HCT116 (cell line): ENCODE results near the gene VPS41. TPM values are rescaled to one million over a fixed set of nuclear protein-coding genes. Genes with fewer than 3 reads are reported as not detected.
"Not testable (repeated sequence)": the region's sequence is repeated elsewhere in the genome, so short reads cannot be mapped to it uniquely, and the experiment has no call there.

ENCODE experiments used
- ATAC-seq: fragments of 200-7000 bp; cut with Tn5 transposase; 2 replicates; pipeline ENCODE4 v1.9.1; 2020; ENCODE audit warnings: mild to moderate bottlenecking, moderate library complexity
- BruUV-seq: library from RNA; stranded (reverse); fragments of 400-500 nt; replicated peaks from 2 replicates; lab custom pipeline; 2021; lab: Mats Ljungman, UMichigan
- CTCF ChIA-PET: fragments of 300-600 bp; sonication (Branson Sonifier 250); formaldehyde crosslinking; loops from one replicate; lab custom pipeline; 2021; ENCODE audit warnings: antibody characterized with exemption; lab: Charles Lee
- POLR2A ChIA-PET: fragments of 300-600, 350-600 bp; sonication (Branson Sonifier 250); formaldehyde crosslinking; loops from one replicate; lab custom pipeline; 2021; ENCODE audit warnings: antibody characterized with exemption; lab: Charles Lee
- RAD21 ChIA-PET, 2 experiments: fragments of 300-600 bp; sonication (Branson Sonifier 250); formaldehyde crosslinking; loops; one replicate each; lab custom pipeline; 2023; ENCODE audit warnings: low total read pairs in 2 of 2; ENCODE audit not compliant: uncharacterized antibody in 2 of 2, unreplicated experiment in 2 of 2, low non-redundant PET in 1 of 2; lab: Charles Lee
- DNase-seq: peaks from one replicate; pipeline ENCODE4 v3.0.0-alpha.2; 2010; ENCODE audit warnings: low read depth, low spot score
- H2AFZ ChIP-seq: fragments of 200-600 bp; shearing (Covaris generic), sonication (generic); 2 replicates; pipeline ENCODE4 v1.6.1; 2017; ENCODE audit warnings: low read depth, mixed run types, mixed read lengths, antibody characterized with exemption, low read length; ENCODE audit not compliant: poor library complexity, severe bottlenecking
- H3K27ac ChIP-seq: 2 replicates; pipeline ENCODE4 v1.5.1; 2012; ENCODE audit warnings: low read depth, low read length
- H3K27me3 ChIP-seq: fragments of 200-600 bp; sonication (generic); 2 replicates; pipeline ENCODE4 v1.6.1; 2016; ENCODE audit warnings: mixed run types, low read length, mixed read lengths; ENCODE audit not compliant: insufficient read depth
- H3K36me3 ChIP-seq, 2 experiments: fragments of 200-500 bp in 1 of 2; fragments of 200-600 bp in 1 of 2; sonication (Bioruptor generic) in 1 of 2; sonication (generic) in 1 of 2; 2 replicates each; pipeline versions ENCODE4 v1.5.1 to v1.6.1; 2014 to 2016; ENCODE audit warnings: low read length in 2 of 2, inconsistent platforms in 1 of 2, mixed read lengths in 1 of 2, mixed run types in 1 of 2; ENCODE audit not compliant: insufficient read depth in 2 of 2, control insufficient read depth in 1 of 2
- H3K4me1 ChIP-seq, 2 experiments: fragments of 200-600 bp in 1 of 2; sonication (generic) in 1 of 2; 2 replicates each; pipeline versions ENCODE4 v1.5.1 to v1.6.1; 2012 to 2017; ENCODE audit warnings: low read length in 2 of 2, inconsistent platforms in 1 of 2, mild to moderate bottlenecking in 1 of 2, mixed read lengths in 1 of 2, mixed run types in 1 of 2, moderate library complexity in 1 of 2; ENCODE audit not compliant: insufficient read depth in 2 of 2, control insufficient read depth in 1 of 2
- H3K4me2 ChIP-seq: fragments of 200-600 bp; sonication (generic); 2 replicates; pipeline ENCODE4 v1.6.1; 2017; ENCODE audit warnings: mixed run types, low read length, mixed read lengths
- H3K4me3 ChIP-seq, 2 experiments: fragments of 200-600 bp in 1 of 2; sonication (generic) in 1 of 2; replicated peaks in 1 of 2; 2 replicates each; pipeline ENCODE4 v1.5.1; 2011 to 2016; ENCODE audit warnings: low read length in 2 of 2, control low read depth in 1 of 2, low read depth in 1 of 2, mild to moderate bottlenecking in 1 of 2, mixed read lengths in 1 of 2, mixed run types in 1 of 2
- H3K79me2 ChIP-seq: fragments of 200-600 bp; sonication (generic); 2 replicates; pipeline ENCODE4 v1.6.1; 2017; ENCODE audit warnings: mild to moderate bottlenecking, mixed run types, low read length, moderate library complexity, mixed read lengths; ENCODE audit not compliant: insufficient read depth
- H3K9ac ChIP-seq: fragments of 200-600 bp; sonication (generic); 2 replicates; pipeline ENCODE4 v1.6.1; 2016; ENCODE audit warnings: low read length, mixed read lengths
- H3K9me2 ChIP-seq: fragments of 200-600 bp; sonication (generic), shearing (Covaris generic); 2 replicates; pipeline ENCODE4 v1.6.1; 2017; ENCODE audit warnings: mixed run types, mild to moderate bottlenecking, moderate library complexity; ENCODE audit not compliant: insufficient read depth
- H3K9me3 ChIP-seq, 2 experiments: fragments of 200-500 bp in 1 of 2; fragments of 200-600 bp in 1 of 2; sonication (Bioruptor generic) in 1 of 2; sonication (generic) in 1 of 2; 2 replicates each; pipeline ENCODE4 v1.6.1; 2014 to 2017; ENCODE audit warnings: low read length in 2 of 2, mixed read lengths in 2 of 2, inconsistent platforms in 1 of 2, low read depth in 1 of 2, mild to moderate bottlenecking in 1 of 2, mixed run types in 1 of 2, moderate library complexity in 1 of 2; ENCODE audit not compliant: control insufficient read depth in 1 of 2, insufficient read depth in 1 of 2
- H4K20me1 ChIP-seq: fragments of 200-600 bp; sonication (generic), shearing (Covaris generic); 2 replicates; pipeline ENCODE4 v1.6.1; 2017; ENCODE audit warnings: mixed run types, mild to moderate bottlenecking, moderate library complexity; ENCODE audit not compliant: insufficient read depth
- EGR1 ChIP-seq: IDR thresholded peaks from 2 replicates; pipeline ENCODE4 v1.6.1; 2012; ENCODE audit warnings: low read depth
- ELF1 ChIP-seq: IDR thresholded peaks from 2 replicates; pipeline ENCODE4 v1.6.1; 2012; ENCODE audit warnings: low read depth, borderline replicate concordance
- FOSL1 ChIP-seq: IDR thresholded peaks from 2 replicates; pipeline ENCODE4 v1.6.1; 2012; ENCODE audit warnings: low read depth
- JUND ChIP-seq: IDR thresholded peaks from 2 replicates; pipeline ENCODE4 v1.6.1; 2012
- MAX ChIP-seq: IDR thresholded peaks from 2 replicates; pipeline ENCODE4 v1.6.1; 2012
- POLR2A ChIP-seq: IDR thresholded peaks from 2 replicates; pipeline ENCODE4 v1.7.0; 2011; ENCODE audit warnings: borderline replicate concordance; ENCODE audit not compliant: insufficient read depth, insufficient read length; ENCODE audit errors: extremely low read depth
- POLR2AphosphoS5 ChIP-seq: IDR thresholded peaks from 2 replicates; pipeline ENCODE4 v1.6.1; 2011; ENCODE audit warnings: mild to moderate bottlenecking, low read depth, low read length, moderate library complexity
- SIN3A ChIP-seq: IDR thresholded peaks from 2 replicates; pipeline ENCODE4 v1.6.1; 2012; ENCODE audit warnings: low read depth
- SP1 ChIP-seq: IDR thresholded peaks from 2 replicates; pipeline ENCODE4 v1.6.1; 2012; ENCODE audit warnings: low read depth
- TCF7L2 ChIP-seq: IDR thresholded peaks from 2 replicates; pipeline ENCODE4 v1.7.0; 2011; ENCODE audit warnings: borderline replicate concordance, inconsistent platforms; ENCODE audit not compliant: insufficient read depth, insufficient read length; ENCODE audit errors: extremely low read depth
- YY1 ChIP-seq: IDR thresholded peaks from 2 replicates; pipeline ENCODE4 v1.6.1; 2011; ENCODE audit warnings: low read length, low read depth, moderate library complexity, mild to moderate bottlenecking; ENCODE audit not compliant: insufficient replicate concordance; ENCODE audit errors: extremely low read depth
- ZBTB33 ChIP-seq: IDR thresholded peaks from 2 replicates; pipeline ENCODE4 v1.6.1; 2011; ENCODE audit warnings: mild to moderate bottlenecking, low read length, moderate library complexity; ENCODE audit not compliant: insufficient replicate concordance; ENCODE audit errors: extremely low read depth
- ZFX ChIP-seq: fragments of 450-650 bp; IDR thresholded peaks from 2 replicates; pipeline ENCODE4 v1.6.1; 2017
- ZNF274 ChIP-seq: fragments of 200-500 bp; sonication (Bioruptor generic); IDR thresholded peaks from 2 replicates; pipeline ENCODE4 v1.6.1; 2014; ENCODE audit warnings: mild to moderate bottlenecking, low read depth, low read length, inconsistent platforms
- intact Hi-C: fragments of 100-400 bp; cut with micrococcal nuclease; formaldehyde crosslinking; loops from 2 replicates; pipeline ENCODE4 v1.10.0; 2022
- total RNA-seq: library from RNA; stranded (reverse); gene quantifications from one replicate; pipeline ENCODE4 v1.2.1, GENCODE V29; 2021; ENCODE audit not compliant: unreplicated experiment

The VPS41 gene
- total RNA-seq, 1 experiment from 2014 or later = 72.2 TPM

- Histone ChIP-seq H3K79me2 (no peaks in the 10 kb centered on the region), H3K9me3 (no peaks in the 10 kb centered on the region), H3K4me1 (no peaks in the 10 kb centered on the region; a peak in 1 of 4 replicates), H3K9me2 (no peaks in the 10 kb centered on the region)
- intact Hi-C loops = no loop called here
- BruUV-seq = no TSS peak
- RAD21 ChIA-PET = no interaction called here
- no peak for TF ChIP-seq POLR2A
- no peak for TF ChIP-seq YY1
- no peak for TF ChIP-seq FOSL1
- no peak for TF ChIP-seq SIN3A
- no peak for TF ChIP-seq JUND
- no peak for TF ChIP-seq ZBTB33
- no peak for TF ChIP-seq ZFX
- TF ChIP-seq TCF7L2 = no peak
- no peak for TF ChIP-seq ELF1
- TF ChIP-seq POLR2AphosphoS5 = no peak
- TF ChIP-seq MAX = no peak
- no peak for TF ChIP-seq EGR1
- TF ChIP-seq SP1 = no peak
- no peak for TF ChIP-seq ZNF274
- TF ChIP-seq, all 23 proteins: peak for 0
- no peaks in the 10 kb centered on the region for H4K20me1 ChIP-seq
- no peak overlapping the region for H3K4me2 ChIP-seq
- DNase-seq (no peak), ATAC-seq (no peak)
- no peak overlapping the region for H3K27ac ChIP-seq
- POLR2A ChIA-PET = no interaction called here
- no peak overlapping the region for H2AFZ ChIP-seq
- H3K9ac ChIP-seq = no peak overlapping the region
- CTCF ChIA-PET = no interaction called here
- no peak overlapping the region for H3K4me3 ChIP-seq
- no peaks in the 10 kb centered on the region for H3K36me3 ChIP-seq
- peaks cover 4% of the 10 kb centered on the region; the same call in 1 of the 2 replicates for H3K27me3 ChIP-seq
Observed at GRCh38 chr7:38950309-38950708, 41.3 kb upstream of the VPS41 start.

GRCh38 chr7:38947541-38947940, 38.5 kb upstream of the VPS41 start:
- intact Hi-C loops, BruUV-seq: not testable (repeated sequence)

More at GRCh38 chr7:38947541-38947940, 38.5 kb upstream of the VPS41 start:
- H3K27ac ChIP-seq, H3K9ac ChIP-seq, H3K4me3 ChIP-seq, H3K9me3 ChIP-seq, POLR2A ChIA-PET, H3K79me2 ChIP-seq, H3K9me2 ChIP-seq, H2AFZ ChIP-seq, H3K4me1 ChIP-seq, CTCF ChIA-PET, H3K27me3 ChIP-seq, H4K20me1 ChIP-seq, ATAC-seq, RAD21 ChIA-PET, DNase-seq, H3K4me2 ChIP-seq, H3K36me3 ChIP-seq: not testable (repeated sequence)
